ENCODE data around the gene EEFSEC. TPM values are rescaled to one million over a fixed set of nuclear protein-coding genes. Genes with fewer than 3 reads are reported as not detected.

Gene EEFSEC
- total and polyA plus RNA-seq, 2 of the 8 experiments (the other 6 are each of a cell fraction or from before 2014, with no cell fraction given), result 13.1 to 19.8 TPM

GRCh38 chr3:128408012-128408692, 254.9 kb downstream of the EEFSEC start:
- Histone ChIP-seq H3K36me3 (ENCODE audit: control insufficient read depth in 2 of 4, insufficient read depth in 4 of 4, low read length in 3 of 4) (no peaks in the 10 kb centered on the region), H3K18ac (ENCODE audit: extremely low read depth, low read length) (no peak overlapping the region; the same call in 1 of the 2 replicates), H3K27me3 (replicated peaks in 1 of 4; ENCODE audit: control insufficient read depth in 3 of 4, extremely low read depth in 1 of 4, insufficient read depth in 3 of 4, low read length in 3 of 4) (no peaks in the 10 kb centered on the region), H2BK12ac (ENCODE audit: low read depth, low read length) (0 out of 2 replicates have a peak overlapping the region, but pooled peaks have one; percentile 39), H2AFZ (ENCODE audit: low read length) (no peak overlapping the region), H3K23ac (ENCODE audit: insufficient read length) (no peak overlapping the region), H3K4me3 (ENCODE audit: extremely low read depth in 1 of 4, insufficient read depth in 2 of 4, low read depth in 3 of 4, low read length in 4 of 4) (no peak overlapping the region), H2AK5ac (ENCODE audit: low read depth, low read length) (0 out of 2 replicates have a peak overlapping the region, but pooled peaks have one; percentile 75), H3K9me3 (ENCODE audit: insufficient read depth in 2 of 2, low read depth in 1 of 2, low read length in 1 of 2) (no peaks in the 10 kb centered on the region), H3K27ac (ENCODE audit: low read depth, low read length) (no peak overlapping the region), H2BK120ac (replicated peaks; ENCODE audit: low read depth, low read length) (no peak overlapping the region), H2BK20ac (ENCODE audit: low read length) (no peak overlapping the region), H4K20me1 (replicated peaks in 1 of 2; ENCODE audit: control insufficient read depth in 1 of 2, insufficient read depth in 2 of 2, low read length in 2 of 2) (no peaks in the 10 kb centered on the region), H4K8ac (ENCODE audit: extremely low read depth, insufficient read depth, low read length) (no peak overlapping the region), H4K91ac (replicated peaks; ENCODE audit: insufficient read length, low read length) (peak overlapping the region; percentile 47), H3K23me2 (ENCODE audit: low read depth, low read length) (0 out of 2 replicates have a peak, but pooled peaks cover 2% of the 10 kb centered on the region), H2BK15ac (ENCODE audit: low read length) (0 out of 2 replicates have a peak overlapping the region, but pooled peaks have one; percentile 16), H4K5ac (ENCODE audit: insufficient read length, low read depth, low read length) (no peak overlapping the region), H3K4me1 (replicated peaks in 1 of 4; ENCODE audit: control insufficient read depth in 3 of 4, insufficient read depth in 4 of 4, low read length in 3 of 4) (peaks cover 0 to 19% (median 14%) of the 10 kb centered on the region in 4 experiments; a peak in 6 of 7 replicates), H3K4me2 (ENCODE audit: insufficient read depth in 1 of 2, low read depth in 2 of 2, low read length in 2 of 2) (no peak overlapping the region), H3K79me1 (ENCODE audit: low read depth, low read length) (peaks cover 3% of the 10 kb centered on the region; the same call in 1 of the 2 replicates), H2BK5ac (ENCODE audit: low read depth, low read length) (peak overlapping the region; percentile 78; the same call in 1 of the 2 replicates), H3K4ac (replicated peaks; ENCODE audit: insufficient read length, low read depth, low read length) (no peak overlapping the region), H3K56ac (replicated peaks; ENCODE audit: insufficient read length, low read depth, low read length) (no peak overlapping the region), H3K79me2 (ENCODE audit: control insufficient read depth in 1 of 2, insufficient read depth in 2 of 2, low read length in 2 of 2) (no peaks in the 10 kb centered on the region), H3K14ac (ENCODE audit: insufficient read length) (no peak overlapping the region), H3K9ac (replicated peaks in 1 of 4; ENCODE audit: extremely low read depth in 1 of 4, low read depth in 3 of 4, low read length in 3 of 4) (no peak overlapping the region)
- POLR2A ChIA-PET (ENCODE audit: partially characterized antibody), result no interaction called here
- DNase-seq (ENCODE audit: low read depth in 1 of 2, low spot score in 2 of 2) (no peak), FAIRE-seq (no peak)
- CTCF ChIA-PET (ENCODE audit: partially characterized antibody), result interaction anchor here (0.6 to 3.6 kb wide), 12 partner anchors 9 to 200 kb away, joined by 3 to 20 read pairs (median 4); no protein-coding TSS in a partner anchor
- 84% methylated on average over 15 of the region's 19 CpGs; no CpG with 5 or more reads in 1 of the 2 experiments for WGBS, 2 experiments (ENCODE audit: extremely low coverage in 1 of 2, insufficient coverage in 1 of 2, insufficient read length in 1 of 2, insufficient replicate concordance in 2 of 2, low coverage in 1 of 2, low lambda C conversion rate in 2 of 2, missing lambda C conversion rate in 1 of 2)
- TF ChIP-seq JUN (IDR thresholded peaks at IDR 0.05; ENCODE audit: low read depth, low read length) (no peak), CEBPB (IDR thresholded peaks at IDR 0.05; ENCODE audit: low read depth, low read length) (no peak)
